C4-2B (cell line): ENCODE measurements around the gene LRRK2.

Experiments used
- H3K27ac ChIP-seq: fragments of 450-650 bp; 2 replicates; pipeline ENCODE4 v1.5.1; 2017
- CTCF ChIP-seq: fragments of 450-650 bp; conservative IDR thresholded peaks from 2 replicates; pipeline ENCODE4 v1.5.1; 2017; ENCODE audit warnings: mild to moderate bottlenecking
- ZFX ChIP-seq: fragments of 450-650 bp; IDR thresholded peaks from 2 replicates; pipeline ENCODE4 v1.6.1; 2017

The LRRK2 gene

GRCh38 chr12:40263616-40264409 is 39.0 kb downstream of the LRRK2 start:
- TF ChIP-seq CTCF (no peak), ZFX (no peak)
- no peak overlapping the region for H3K27ac ChIP-seq

- TF ChIP-seq ZFX (no peak), CTCF (no peak)
- no peak overlapping the region for H3K27ac ChIP-seq
These were observed 47.3 kb downstream of the LRRK2 start for GRCh38 chr12:40271981-40272664.

DNA sequence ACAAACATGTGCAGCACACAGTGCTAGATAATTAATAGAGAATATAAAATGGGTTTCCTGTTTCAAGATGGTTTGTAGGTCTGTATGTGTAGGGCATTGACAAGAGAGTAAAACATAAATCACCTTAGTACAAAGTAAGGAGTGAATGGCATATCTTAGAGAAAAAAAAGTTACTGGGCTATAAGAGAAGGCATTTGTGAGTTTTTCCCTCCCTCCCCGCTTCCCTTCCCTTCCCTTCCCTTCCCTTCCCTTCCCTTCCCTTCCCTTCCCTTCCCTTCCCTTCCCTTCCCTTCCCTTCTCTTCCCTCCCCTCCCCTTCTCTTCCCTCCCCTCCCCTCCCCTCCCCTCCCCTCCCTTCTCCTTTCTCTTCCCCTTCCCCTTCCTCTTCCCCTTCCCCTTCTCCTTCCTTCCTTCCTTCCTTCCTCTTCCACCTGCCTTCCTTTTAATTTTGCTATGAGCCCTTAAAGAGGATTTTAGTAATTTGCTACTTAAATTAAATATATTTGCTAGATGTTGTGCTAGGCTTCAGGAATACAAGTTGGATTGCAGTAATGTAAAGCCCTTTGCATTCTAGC is 57.1 kb downstream of the LRRK2 start:
- H3K27ac ChIP-seq, result no peak overlapping the region
- TF ChIP-seq ZFX (no peak), CTCF (no peak)

- no peak overlapping the region for H3K27ac ChIP-seq
- TF ChIP-seq ZFX, result no peak
- no peak for TF ChIP-seq CTCF
These were observed 61.8 kb downstream of the LRRK2 start for GRCh38 chr12:40286583-40286982.

DNA sequence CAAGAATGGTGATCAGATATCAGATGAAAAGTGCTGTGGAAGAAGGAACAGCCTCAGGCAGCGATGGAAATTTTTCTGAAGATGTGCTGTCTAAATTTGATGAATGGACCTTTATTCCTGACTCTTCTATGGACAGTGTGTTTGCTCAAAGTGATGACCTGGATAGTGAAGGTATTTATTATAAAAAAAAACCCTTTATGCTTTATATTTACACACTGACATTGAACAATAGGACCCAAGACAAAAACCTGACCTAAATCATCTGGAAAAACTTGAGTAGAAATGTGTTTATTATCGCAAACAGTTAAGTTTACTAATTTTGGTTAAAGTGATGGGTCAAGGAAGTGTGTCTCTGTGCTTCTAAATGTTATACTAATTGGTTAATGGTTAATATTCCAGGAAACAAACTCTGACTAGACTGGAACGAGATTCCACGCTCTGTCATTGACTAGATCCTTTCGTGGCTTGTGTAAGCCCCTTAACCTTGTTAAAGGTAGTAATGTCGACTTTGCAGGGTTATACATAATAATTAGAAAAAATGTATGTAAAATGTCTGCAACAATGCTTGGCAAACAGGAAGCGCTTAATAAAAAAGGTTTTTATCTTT is 62.7 kb downstream of the LRRK2 start:
- TF ChIP-seq CTCF, result no peak
- no peak for TF ChIP-seq ZFX
- no peak overlapping the region for H3K27ac ChIP-seq

- TF ChIP-seq CTCF (no peak), ZFX (no peak)
- H3K27ac ChIP-seq, result no peak overlapping the region
These were observed 68.1 kb downstream of the LRRK2 start for GRCh38 chr12:40292788-40293429.
